HG03521 (cell line): ENCODE data around the gene TRPM3.

Experiments
- ATAC-seq: cut with Tn5 transposase; IDR thresholded peaks from one replicate; pipeline ENCODE4 v1.9.1; 2021; ENCODE audit warnings: mild to moderate bottlenecking, moderate library complexity; ENCODE audit not compliant: unreplicated experiment

TRPM3 gene

DNA sequence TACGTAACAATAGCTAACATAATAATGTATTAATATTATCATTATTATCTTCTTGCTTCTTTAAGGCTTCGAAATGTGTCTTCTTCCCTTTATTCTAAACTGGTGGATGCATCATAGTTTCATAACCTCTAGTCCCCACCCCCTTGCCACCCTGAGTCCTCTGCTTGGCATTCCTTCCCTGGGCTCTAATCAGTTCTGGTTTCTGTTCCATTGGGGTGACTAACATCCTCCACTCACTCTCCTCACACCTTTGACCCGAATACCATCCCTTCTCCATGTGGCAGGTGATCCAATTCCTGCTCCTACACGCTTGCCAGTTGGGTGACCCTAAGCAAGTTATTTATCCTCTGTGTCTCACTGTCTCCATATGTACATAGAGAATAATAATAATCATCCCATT, 286.1 kb downstream of the TRPM3 start:
- ATAC-seq: no peak

DNA sequence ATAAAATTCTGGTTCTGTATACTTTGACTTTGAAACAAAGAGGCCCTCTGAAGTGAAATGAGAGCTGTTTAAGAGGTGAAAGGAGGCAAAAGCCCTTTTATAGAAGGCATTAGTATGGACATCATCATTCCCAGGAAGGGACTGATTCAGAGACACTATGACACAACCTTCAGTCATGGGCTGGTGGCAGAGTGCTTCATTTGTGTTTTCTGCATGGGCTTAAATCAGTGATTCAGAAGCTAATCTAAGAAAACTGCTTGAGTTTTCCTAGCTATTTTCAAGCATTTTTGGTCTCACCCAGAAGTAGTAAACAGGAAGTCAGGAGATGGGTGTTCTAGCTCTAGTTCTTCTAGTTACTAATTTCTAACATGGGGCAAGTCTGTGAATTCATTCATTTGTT, 288.9 kb downstream of the TRPM3 start:
- no peak for ATAC-seq

DNA sequence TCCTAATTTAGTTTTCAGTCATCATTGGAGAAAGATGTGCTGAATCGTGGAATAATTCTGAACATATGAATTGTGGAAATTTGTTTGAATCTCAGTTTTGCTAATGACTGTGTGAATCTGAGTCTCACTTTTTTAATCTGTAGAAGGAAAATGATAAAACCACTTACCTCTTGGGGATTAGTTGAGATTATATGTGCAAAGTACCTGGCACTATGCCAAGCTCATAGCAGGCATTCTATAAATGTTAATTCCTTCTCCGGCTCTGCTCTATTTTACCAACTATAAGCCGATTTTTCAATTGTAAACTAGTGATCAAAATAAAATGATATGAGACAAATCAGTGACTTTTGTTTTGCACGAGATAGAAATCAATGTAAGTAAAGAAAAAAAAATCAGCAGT, 290.8 kb downstream of the TRPM3 start:
- no peak for ATAC-seq

DNA sequence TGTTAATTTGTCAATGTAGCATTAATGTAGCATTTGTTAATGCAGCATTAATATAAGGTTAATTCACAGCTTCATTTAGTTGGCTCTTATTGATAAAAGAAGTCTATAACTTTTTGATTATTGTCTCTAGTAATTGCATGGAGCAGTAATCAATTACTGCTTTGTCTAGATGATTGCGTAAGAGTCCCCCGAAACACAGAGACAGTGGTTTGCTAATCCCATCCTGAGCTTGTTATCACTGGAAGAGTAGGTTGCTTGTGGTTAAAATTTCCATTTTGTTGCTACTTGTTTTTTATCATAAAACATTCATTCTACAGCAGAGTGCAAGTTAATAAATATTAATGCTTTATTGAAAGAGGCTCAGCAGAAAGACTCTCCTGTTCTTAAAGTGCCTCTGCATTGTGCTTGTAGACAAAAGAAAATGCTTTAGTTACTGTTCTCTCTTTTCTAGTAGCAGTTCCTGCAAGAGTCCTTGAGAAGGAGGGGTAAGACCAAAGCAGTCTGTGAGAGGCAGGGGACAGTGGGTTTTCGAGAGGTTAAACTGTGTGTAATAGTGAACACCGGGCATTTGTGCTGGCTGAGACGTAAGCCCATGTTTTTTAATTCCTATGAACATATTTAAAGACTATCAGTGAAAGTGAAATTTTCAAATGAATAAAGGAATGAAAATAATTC, 291.7 kb downstream of the TRPM3 start:
- ATAC-seq: no peak

DNA sequence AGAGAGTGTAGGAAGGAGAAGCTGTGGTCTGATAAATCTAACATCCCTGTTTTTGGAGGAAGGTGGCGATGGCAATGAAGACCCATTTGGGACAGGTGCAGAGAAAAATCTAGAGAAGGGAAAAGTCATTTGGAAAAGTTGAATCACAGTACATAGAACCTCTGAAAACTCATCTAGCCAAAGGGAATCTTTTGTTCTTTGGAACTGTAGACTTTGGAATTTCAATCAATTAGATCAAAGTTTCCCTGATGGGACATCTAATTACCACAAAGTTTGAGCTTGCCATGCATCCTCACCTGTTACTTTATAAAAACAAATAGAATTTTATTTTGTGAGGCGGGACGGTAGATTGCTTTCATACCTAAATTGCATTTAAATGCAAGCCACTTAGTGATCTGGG, 294.9 kb downstream of the TRPM3 start:
- ATAC-seq: no peak

DNA sequence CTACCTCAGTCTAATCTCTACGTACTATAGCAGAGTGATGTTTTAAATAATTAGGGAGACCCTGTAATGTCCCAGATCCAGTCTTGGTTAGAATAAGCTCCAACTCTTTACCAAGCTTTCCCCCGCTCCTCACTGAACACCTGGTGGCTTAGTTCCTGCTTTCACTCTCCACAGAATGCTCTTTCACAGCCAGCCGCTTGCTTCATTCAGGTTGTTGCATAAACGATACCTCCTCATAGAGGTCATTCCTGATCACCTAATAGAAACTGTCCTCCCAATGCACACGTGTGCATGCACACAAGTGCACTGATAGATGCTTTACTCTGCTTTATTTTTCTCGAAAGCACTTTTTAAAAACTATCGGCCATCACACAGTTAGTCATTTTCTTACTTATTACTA, 298.1 kb downstream of the TRPM3 start:
- ATAC-seq: no peak

DNA sequence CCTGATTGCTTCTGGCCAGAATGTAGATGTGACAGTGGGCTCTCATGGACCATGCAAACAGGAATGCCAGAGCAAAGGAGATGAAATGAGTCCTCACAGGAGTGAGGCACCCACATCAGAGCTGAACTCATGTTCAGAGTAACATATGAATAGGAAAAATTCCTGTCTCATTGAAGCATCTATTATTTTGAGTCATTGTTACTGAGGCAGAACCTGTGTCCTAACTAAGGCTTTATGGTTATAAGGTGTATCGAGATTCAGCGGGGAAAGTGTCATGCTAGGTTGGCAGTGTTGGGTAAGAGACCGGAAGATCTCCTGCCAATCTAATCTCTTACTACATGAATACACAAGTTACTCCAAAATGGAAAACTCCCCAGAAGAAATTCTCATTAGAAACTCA, 304.1 kb downstream of the TRPM3 start:
- ATAC-seq: no peak

DNA sequence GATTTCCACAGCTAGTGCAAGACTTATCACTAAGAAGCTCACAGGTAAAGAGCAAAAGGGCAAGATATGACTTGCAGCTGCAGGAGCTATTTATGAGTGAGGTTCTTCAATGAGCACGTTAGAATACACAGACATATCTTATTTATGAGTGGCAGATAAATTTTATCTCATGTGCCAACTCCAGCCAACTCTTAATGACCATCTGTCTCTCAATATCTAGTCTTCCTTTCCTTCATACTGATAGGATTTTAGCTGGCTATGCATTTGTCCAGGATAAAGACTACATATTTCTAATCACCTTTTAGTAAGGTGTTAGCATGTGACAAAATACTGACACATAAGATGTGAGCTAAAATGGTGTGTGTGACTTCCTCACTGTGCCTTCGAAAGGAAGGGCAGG, 304.5 kb downstream of the TRPM3 start:
- ATAC-seq: no peak

DNA sequence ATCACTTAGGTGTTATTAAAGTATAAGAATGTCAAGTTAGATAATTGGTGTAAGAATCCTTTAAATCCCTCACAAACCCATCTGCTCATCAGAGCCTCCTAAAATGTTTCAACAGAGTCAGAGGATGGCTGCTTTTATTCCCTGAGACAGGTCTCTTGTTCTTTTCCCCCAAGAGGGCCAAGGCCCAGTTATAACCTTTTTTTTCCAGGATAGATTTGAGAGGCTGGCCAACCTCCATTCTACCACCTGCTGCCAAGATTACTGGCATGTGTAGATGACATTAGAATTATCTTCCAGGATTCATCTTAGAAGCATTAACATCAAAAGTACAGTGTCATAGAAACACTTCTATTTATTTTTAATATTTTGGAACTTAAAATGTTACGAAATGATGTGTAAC, 305.1 kb downstream of the TRPM3 start:
- no peak for ATAC-seq

DNA sequence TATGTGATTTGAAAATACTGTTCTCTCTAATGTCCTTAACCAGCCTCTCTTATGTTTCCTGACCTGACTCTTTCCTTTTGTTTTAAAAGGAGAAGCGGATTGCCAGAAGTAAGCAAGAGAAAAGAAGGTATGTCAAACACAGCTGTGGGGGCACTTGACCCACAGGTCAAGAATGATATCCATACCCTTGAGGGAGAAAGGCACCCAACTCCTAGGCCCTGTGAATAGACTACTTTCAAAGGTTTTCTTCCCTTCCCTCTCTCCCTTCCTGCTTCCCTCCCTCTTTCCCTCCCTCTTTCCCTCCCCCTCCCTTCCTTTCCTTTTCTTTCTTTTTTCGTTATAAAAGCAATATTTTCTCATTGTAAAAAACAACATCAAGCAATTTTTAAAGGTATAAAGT, 306.8 kb downstream of the TRPM3 start:
- no peak for ATAC-seq

DNA sequence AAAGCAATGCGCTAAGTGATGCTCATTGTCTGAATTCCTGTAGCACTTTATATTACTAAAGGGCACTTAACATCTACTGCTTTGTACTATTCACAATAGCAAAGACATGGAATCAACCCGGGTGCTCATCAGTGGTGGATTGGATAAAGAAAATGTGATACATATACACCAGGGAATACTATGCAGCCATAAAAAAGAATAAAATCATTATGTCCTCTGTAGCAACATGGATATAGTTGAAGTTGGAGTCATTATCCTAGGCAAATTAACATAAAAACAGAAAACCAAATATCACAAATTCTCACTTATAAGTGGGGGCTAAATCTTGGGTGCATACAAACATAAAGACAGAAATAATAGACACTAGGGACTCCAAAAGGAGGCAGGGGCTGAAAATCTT, 308.3 kb downstream of the TRPM3 start:
- ATAC-seq: no peak

DNA sequence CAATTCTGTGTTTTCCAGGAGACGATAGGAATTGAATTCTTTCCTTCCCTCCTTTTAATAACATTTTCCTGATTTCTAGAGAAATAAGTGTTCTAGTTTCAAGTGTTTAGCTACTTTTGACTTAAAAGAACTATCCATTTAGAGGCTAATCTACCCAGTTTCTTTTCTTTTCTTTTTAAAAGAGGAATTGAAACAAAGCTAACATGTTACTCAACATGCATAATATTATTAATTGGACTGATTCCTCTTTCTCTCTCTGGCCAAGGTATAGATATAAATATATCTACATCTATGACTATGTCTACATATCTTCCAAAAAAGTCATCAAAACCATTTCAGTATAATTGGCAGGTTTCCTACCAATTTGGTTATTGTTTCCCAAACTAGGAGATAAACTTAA, 309.8 kb downstream of the TRPM3 start:
- no peak for ATAC-seq

DNA sequence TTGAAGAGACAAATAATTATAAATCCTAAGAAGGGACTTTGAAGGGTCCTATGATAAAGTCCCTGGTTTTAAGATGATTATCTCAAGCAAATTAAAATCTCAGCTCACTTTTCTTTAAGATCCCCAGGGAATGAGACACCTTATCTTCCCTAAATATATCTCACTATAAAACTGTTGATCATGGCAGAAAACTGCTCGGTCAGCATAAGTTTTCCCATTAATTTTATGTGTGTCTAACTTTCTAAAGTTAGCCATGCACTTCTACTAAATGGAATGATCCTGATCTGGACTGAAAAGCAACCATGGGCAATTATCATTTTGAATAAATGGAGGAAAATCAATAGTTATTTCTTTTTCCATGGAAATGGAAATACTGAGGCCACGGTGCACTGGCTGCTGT, 314.5 kb downstream of the TRPM3 start:
- ATAC-seq: no peak

DNA sequence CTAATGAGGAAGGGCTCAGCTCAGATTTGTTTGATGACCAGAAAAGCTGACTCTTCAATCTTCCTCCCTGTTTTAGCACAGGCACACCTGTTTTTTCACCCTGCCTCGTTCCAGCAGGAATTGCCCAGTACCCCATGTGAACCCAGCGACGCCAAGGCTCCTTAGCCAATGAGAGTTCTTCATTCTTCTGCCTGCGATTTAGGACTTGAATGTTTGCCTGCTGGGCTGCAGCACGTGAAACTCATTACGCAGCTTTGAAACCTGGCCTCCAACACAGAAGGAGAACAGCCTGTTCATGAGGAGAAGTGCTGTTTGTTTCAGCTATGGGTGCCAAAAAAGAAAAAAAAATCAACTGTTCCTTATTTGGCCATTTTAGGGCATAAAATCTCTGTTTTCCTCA, 315.5 kb downstream of the TRPM3 start:
- no peak for ATAC-seq

DNA sequence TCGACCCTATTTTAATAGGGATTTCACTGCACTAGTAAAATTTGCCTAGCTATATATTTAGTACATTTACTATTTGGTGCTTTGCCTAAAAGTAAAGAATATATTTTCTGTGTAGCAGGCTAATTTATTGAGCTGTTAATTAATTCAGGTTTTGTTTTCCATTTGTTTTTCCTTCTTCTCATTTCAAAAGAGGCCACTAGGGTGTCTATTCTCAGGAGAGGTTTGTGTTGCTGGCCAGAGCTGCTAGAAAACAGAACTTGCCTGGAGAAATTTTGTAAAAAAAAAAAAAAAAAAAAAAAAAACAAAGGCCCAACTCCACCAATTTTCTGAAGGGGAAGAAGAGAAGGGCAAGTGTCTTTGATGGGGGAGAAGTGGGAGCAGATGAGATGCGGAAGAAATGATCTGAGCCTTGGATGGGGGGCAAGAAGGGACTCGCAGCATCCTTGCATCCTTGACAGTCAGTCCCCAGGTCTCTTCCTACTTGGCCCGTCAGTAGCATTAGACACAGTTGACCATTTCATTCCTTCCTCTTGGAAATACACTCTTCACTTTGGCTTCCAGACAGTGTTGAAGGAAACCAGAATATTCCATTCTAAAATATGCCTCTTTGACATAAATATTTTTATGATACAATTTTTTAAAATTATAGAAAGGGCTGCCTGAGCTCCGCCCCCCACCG, 318.5 kb downstream of the TRPM3 start:
- ATAC-seq: no peak

DNA sequence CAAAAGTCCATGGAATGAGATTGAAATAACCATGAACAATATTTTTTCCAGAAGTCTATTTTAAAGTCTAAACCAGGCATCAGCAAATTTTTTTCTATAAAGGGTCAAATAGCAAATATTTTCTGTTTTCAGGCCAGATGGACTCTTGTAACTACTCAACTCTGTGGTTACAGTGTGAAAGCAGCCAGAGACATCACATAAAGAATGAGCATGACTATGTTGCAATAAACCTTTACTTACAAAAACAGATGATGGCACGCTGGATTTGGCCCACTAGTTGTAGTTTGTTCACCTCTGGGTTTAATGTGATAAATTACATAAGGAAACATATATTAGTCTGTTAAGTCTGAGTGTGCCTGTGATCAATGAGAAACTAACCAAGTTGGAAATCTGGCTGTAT, 319.2 kb downstream of the TRPM3 start:
- ATAC-seq: no peak

DNA sequence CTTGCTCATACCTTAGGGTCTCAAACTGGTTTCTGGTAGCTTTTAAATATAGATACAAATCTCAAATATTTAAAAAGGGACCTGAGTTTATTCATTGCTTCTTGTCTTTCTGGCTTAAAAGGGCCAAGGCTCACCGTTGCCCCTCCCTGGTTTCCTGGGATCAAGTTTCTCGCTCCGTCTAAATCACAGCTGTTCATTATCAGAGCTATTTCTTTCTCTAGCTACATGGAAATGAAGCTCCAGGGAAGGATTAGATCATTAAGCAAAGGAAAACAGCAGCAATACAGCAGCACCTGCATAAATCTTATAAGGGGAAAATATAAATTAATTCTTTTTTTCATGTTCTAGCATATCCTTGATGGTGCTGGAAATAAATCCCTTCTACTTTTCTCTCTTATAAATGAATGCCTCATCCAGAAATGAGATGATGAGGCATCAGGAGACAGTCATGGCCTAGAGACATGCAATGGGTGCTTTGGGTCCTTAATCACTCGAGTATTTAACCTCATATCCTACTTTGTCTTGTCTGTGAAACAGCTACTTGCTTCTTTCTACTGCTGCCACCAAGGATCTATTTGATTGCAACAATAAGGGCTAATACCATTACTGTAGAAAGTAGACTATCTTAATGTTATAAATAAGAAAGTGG, 320.1 kb downstream of the TRPM3 start:
- ATAC-seq: no peak

DNA sequence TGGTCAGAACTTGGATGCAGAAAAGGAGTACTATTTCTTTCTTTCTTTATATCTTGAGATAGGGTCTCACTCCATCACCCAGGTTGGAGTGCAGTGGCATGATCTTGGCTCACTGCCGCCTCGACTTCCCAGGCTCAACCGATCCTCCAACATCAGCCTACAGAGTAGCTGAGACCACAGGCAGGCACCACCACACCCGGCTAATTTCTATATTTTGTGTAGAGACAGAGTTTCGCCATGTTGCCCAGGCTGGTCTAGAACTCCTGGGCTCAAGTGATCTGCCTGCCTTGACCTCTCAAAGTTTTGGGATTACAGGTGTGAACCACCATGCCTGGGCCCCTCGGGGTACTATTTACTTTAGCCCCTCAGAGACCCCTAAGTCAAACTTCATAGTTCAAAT, 323.4 kb downstream of the TRPM3 start:
- ATAC-seq: no peak

DNA sequence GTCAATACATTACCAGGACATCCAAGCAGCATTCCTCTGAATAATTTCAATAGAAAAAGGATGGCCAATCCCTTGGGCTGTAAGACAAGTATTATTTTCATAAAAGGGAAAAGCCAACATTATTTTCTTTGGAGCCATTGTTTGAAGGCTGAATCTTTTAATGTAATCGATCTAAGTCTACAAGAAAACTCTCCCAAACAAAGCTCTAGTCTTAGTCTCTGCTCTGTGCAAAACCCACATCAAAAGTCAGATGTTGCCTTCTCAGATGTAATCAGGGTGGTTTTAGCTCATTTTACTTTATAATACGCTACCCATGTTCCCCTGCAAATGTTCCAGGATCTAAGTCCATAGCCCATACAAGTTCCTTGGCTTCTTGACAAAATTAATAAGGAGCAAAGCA, 325.6 kb downstream of the TRPM3 start:
- no peak for ATAC-seq

DNA sequence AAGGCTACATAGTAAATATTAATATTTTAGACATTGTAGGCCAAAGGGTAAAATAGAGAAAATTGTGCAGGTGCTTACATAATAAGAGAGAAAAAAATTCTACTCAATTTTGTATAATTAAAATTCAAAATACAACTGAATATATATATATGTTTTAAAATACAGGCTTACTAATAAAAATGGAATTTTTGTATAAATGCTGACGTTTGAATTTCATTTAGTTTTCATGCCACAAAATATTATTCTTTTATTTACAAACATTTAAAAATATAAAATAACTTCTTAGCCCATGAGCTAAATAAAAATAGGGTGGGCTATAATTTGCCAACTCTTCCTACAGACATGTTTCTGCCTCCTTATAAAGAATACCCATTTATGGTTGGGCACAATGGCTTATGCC, 328.6 kb downstream of the TRPM3 start:
- no peak for ATAC-seq

DNA sequence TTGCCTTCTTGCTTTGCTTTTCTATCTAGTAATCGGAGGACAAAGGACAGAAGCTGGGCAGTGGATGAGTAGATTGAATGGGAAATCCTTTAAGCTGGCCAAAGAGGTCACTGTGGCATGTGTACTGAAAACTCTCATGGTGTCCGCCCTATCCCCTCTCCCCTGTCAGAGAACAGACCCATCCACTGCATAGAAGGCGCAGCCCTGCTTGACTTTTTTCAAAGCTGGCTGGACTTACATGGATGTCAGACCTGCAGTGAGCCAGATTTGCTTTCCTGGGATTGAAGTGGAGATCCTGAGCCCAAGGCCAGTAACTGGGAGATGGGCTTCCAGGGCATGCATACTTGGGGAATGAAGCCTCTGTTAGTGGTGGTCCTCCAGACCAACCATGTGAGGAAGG, 329.5 kb downstream of the TRPM3 start:
- ATAC-seq: no peak

DNA sequence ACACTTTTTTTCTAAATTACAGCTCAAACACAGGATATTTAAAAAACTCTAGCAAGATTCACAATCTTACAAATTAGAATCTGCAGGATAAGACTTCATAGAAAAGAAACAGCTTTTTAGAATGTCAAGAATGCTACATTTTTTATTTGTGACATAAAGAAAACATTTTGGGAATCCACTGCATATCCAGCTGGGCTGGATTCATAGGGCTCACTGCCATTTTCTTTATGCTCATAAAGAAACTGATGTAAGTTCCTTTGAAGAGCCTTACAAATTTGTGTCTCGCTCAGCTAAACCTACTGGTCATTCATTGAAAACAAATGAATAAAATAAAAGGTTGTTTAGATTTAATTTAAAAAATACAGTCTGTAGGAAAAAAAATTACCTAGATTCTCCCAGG, 332.3 kb downstream of the TRPM3 start:
- ATAC-seq: no peak

DNA sequence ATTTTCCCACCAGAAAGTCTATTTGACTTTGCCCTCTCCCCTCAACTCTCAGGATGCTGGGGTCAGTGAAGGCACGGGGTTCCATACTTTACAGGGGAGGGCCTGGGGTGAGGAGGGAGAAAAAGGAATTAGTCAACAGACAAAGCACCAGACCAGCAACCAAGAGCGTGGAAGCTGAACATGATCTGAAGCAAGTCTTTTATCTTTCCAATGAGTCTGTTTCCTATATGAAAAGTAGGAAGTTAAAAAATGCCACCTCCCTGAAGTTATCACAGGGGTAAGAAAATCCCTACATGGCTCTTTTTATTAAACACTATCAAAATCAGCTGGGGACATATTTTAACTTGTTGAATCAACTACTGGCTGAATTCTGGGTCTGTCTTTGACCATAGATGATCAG, 337.0 kb downstream of the TRPM3 start:
- no peak for ATAC-seq
